Measurements from ENCODE around the gene TACC3.

Gene TACC3

GRCh38 chr4:1778642-1779392 is 57.5 kb downstream of the TACC3 start:
- DNase-seq = no peak

- DNase-seq = no peak
Measured at GRCh38 chr4:1779588-1780382, 58.5 kb downstream of the TACC3 start.

GRCh38 chr4:1780435-1780834 is 59.1 kb downstream of the TACC3 start:
- DNase-seq = no peak

GRCh38 chr4:1783015-1783414 is 61.7 kb downstream of the TACC3 start:
- DNase-seq = peak; percentile 17

- no peak for DNase-seq
Measured at GRCh38 chr4:1783970-1784369, 62.6 kb downstream of the TACC3 start.

GRCh38 chr4:1784395-1784788 is 63.1 kb downstream of the TACC3 start:
- DNase-seq = no peak

- DNase-seq = no peak
Measured at GRCh38 chr4:1784789-1785591, 63.7 kb downstream of the TACC3 start.

GRCh38 chr4:1785592-1785991 is 64.3 kb downstream of the TACC3 start:
- no peak for DNase-seq

- peak; percentile 16 for DNase-seq
Measured at GRCh38 chr4:1786544-1787362, 65.4 kb downstream of the TACC3 start.

GRCh38 chr4:1787411-1788077 is 66.2 kb downstream of the TACC3 start:
- no peak for DNase-seq

- DNase-seq = no peak
Measured at GRCh38 chr4:1788254-1788973, 67.1 kb downstream of the TACC3 start.

- no peak for DNase-seq
Measured at GRCh38 chr4:1789552-1789951, 68.2 kb downstream of the TACC3 start.

GRCh38 chr4:1790005-1790404 is 68.7 kb downstream of the TACC3 start:
- DNase-seq = no peak

GRCh38 chr4:1792158-1792831 is 71.0 kb downstream of the TACC3 start:
- DNase-seq = no peak

GRCh38 chr4:1792832-1793495 is 71.6 kb downstream of the TACC3 start, which contains the start of gene FGFR3:
FGFR3 (plus strand) TSS chr4:1793293; CDS start chr4:1793935, 642 bp downstream.
- DNase-seq = peak; percentile 67

GRCh38 chr4:1793496-1793840 is 72.1 kb downstream of the TACC3 start:
- DNase-seq = peak; percentile 37

GRCh38 chr4:1793940-1794808 is 72.9 kb downstream of the TACC3 start:
- DNase-seq = peak; percentile 50

Measured in NCI-H69 (cell line).